SIG-M5 treated with dmso at 0.1 percent for 504 hours (cell line): Measurements from ENCODE around the gene PRSS57.
A peak's percentile ranks its signal among the peaks of the same experiment; 100 is the strongest.

Experiments
- DNase-seq: peaks from one replicate; lab custom pipeline; 2025; ENCODE audit not compliant: unreplicated experiment; lab: John Stamatoyannopoulos, UW

Gene PRSS57

GRCh38 chr19:639253-640160, 55.7 kb downstream of the PRSS57 start, which contains the start of gene FGF22:
Gene FGF22 (plus strand): TSS chr19:639879. CDS start chr19:639926, 47 bp downstream.
- peak; percentile 71 for DNase-seq

- no peak for DNase-seq
Observed at GRCh38 chr19:638906-639252, 56.4 kb downstream of the PRSS57 start.
